ENCODE data around the gene PTBP2.
A peak's percentile ranks its signal among the peaks of the same experiment; 100 is the strongest.

The PTBP2 gene

GRCh38 chr1:96721416-96722160 lies at the start of gene PTBP2:
Gene PTBP2 (plus strand): TSS chr1:96721784. CDS start chr1:96721865, 81 bp downstream.
- peak within 1 kb of the TSS; percentile 71 to 96 (median 84) for H3K4me3 ChIP-seq
- H3K27ac ChIP-seq = peak within 1 kb of the TSS; percentile 82 to 98 (median 92)

GRCh38 chr1:96674915-96675314 lies 46.7 kb upstream of the PTBP2 start:
- Histone ChIP-seq H3K4me3 (no peak overlapping the region), H3K27ac (no peak overlapping the region)

- Histone ChIP-seq H3K4me3 (no peak overlapping the region), H3K27ac (no peak overlapping the region)
Observed at GRCh38 chr1:96682056-96682455, 39.5 kb upstream of the PTBP2 start.

GRCh38 chr1:96683931-96684330 lies 37.7 kb upstream of the PTBP2 start:
- Histone ChIP-seq H3K27ac (no peak overlapping the region), H3K4me3 (no peak overlapping the region)

- Histone ChIP-seq H3K27ac (no peak overlapping the region), H3K4me3 (no peak overlapping the region)
Observed at GRCh38 chr1:96684744-96685143, 36.8 kb upstream of the PTBP2 start.

- Histone ChIP-seq H3K4me3 (no peak overlapping the region), H3K27ac (no peak overlapping the region)
Observed at GRCh38 chr1:96688767-96689166, 32.8 kb upstream of the PTBP2 start.

GRCh38 chr1:96695954-96696353 lies 25.6 kb upstream of the PTBP2 start:
- H3K27ac ChIP-seq = no peak overlapping the region

GRCh38 chr1:96698342-96698983 lies 23.1 kb upstream of the PTBP2 start:
- Histone ChIP-seq H3K27ac (no peak overlapping the region), H3K4me3 (no peak overlapping the region)

More at GRCh38 chr1:96695954-96696353, 25.6 kb upstream of the PTBP2 start:
- H3K4me3 ChIP-seq = no peak overlapping the region

- Histone ChIP-seq H3K27ac (no peak overlapping the region), H3K4me3 (no peak overlapping the region)
Observed at GRCh38 chr1:96703186-96703585, 18.4 kb upstream of the PTBP2 start.

GRCh38 chr1:96707023-96707422 lies 14.6 kb upstream of the PTBP2 start:
- H3K4me3 ChIP-seq = no peak overlapping the region
- H3K27ac ChIP-seq = no peak overlapping the region

GRCh38 chr1:96708482-96708881 lies 13.1 kb upstream of the PTBP2 start:
- Histone ChIP-seq H3K4me3 (no peak overlapping the region), H3K27ac (no peak overlapping the region)

- Histone ChIP-seq H3K4me3 (no peak overlapping the region), H3K27ac (no peak overlapping the region)
Observed at GRCh38 chr1:96710708-96711477, 10.7 kb upstream of the PTBP2 start.

GRCh38 chr1:96713649-96714048 lies 7.9 kb upstream of the PTBP2 start:
- Histone ChIP-seq H3K27ac (no peak overlapping the region), H3K4me3 (no peak overlapping the region)

- H3K27ac ChIP-seq = no peak overlapping the region
Observed at GRCh38 chr1:96714881-96715280, 6.7 kb upstream of the PTBP2 start.

GRCh38 chr1:96715482-96715881 lies 6.1 kb upstream of the PTBP2 start:
- Histone ChIP-seq H3K27ac (no peak overlapping the region), H3K4me3 (no peak overlapping the region)

More at GRCh38 chr1:96714881-96715280, 6.7 kb upstream of the PTBP2 start:
- H3K4me3 ChIP-seq = no peak overlapping the region

- H3K4me3 ChIP-seq = peak overlapping the region; percentile 71 to 96 (median 84)
- peak overlapping the region in 18 of 21 experiments; percentile 26 to 98 (median 92) for H3K27ac ChIP-seq
Observed at GRCh38 chr1:96721053-96721415, 550 bp upstream of the PTBP2 start.

- Histone ChIP-seq H3K4me3 (peak overlapping the region; percentile 71 to 96 (median 84)), H3K27ac (peak overlapping the region; percentile 82 to 98 (median 92))
Observed at GRCh38 chr1:96722161-96722922, 758 bp downstream of the PTBP2 start.

- peak overlapping the region; percentile 71 to 96 (median 84) for H3K4me3 ChIP-seq
- peak overlapping the region in 20 of 21 experiments; percentile 82 to 98 (median 92) for H3K27ac ChIP-seq
Observed at GRCh38 chr1:96722958-96723357, 1.4 kb downstream of the PTBP2 start.

- Histone ChIP-seq H3K27ac (peak overlapping the region in 11 of 21 experiments; percentile 21 to 95 (median 91)), H3K4me3 (peak overlapping the region in 5 of 7 experiments; percentile 71 to 95 (median 82))
Observed at GRCh38 chr1:96723377-96723776, 1.8 kb downstream of the PTBP2 start.

GRCh38 chr1:96723936-96724335 lies 2.4 kb downstream of the PTBP2 start:
- H3K27ac ChIP-seq = peak overlapping the region in 5 of 21 experiments; percentile 55 to 95 (median 91)
- no peak overlapping the region for H3K4me3 ChIP-seq

All from skin epidermis (tissue), 12 donors.